Right lobe of liver (tissue), 6 donors: Measurements from ENCODE around the gene PSMC4. TPM values are rescaled to one million over a fixed set of nuclear protein-coding genes. Genes with fewer than 3 reads are reported as not detected.

Experiments
- ATAC-seq, 4 donors: fragments of 200-7000 bp; cut with Tn5 transposase; one replicate each; pipeline ENCODE4 v1.9.1; 2020; ENCODE audit warnings: mild to moderate bottlenecking in 4 of 4, moderate library complexity in 4 of 4
- DNase-seq, 3 donors: peaks; one replicate each; pipeline ENCODE4 v3.0.0-alpha.2; 2020
- H3K27ac ChIP-seq, 3 donors: fragments of 200-600 bp; one replicate each; pipeline ENCODE4 v1.8.0; 2022
- H3K27me3 ChIP-seq, 2 donors: fragments of 200-600 bp; one replicate each; pipeline ENCODE4 v1.8.0; 2022
- H3K36me3 ChIP-seq, 4 donors: fragments of 200-600 bp; sonication (generic) in 1 of 4; one replicate each; pipeline versions ENCODE4 v1.5.1 to v1.8.0; 2017 to 2022; ENCODE audit warnings: control low read depth in 1 of 4
- H3K4me1 ChIP-seq, 4 donors: fragments of 200-600 bp; sonication (generic) in 1 of 4; one replicate each; pipeline versions ENCODE4 v1.5.1 to v1.8.0; 2017 to 2022; ENCODE audit warnings: control low read depth in 1 of 4
- H3K4me3 ChIP-seq, 3 donors: fragments of 200-600 bp; one replicate each; pipeline ENCODE4 v1.8.0; 2022
- H3K9me3 ChIP-seq, 4 donors: fragments of 200-600 bp; sonication (generic) in 1 of 4; one replicate each; pipeline versions ENCODE4 v1.5.1 to v1.8.0; 2017 to 2022; ENCODE audit warnings: control low read depth in 1 of 4
- CTCF ChIP-seq, 4 donors: fragments of 200-600 bp in 3 of 4; fragments of 450-650 bp in 1 of 4; IDR thresholded peaks; one replicate each; pipeline versions ENCODE4 v1.5.1 to v1.8.0; 2016 to 2022; ENCODE audit warnings: antibody characterized with exemption in 4 of 4, mild to moderate bottlenecking in 2 of 4
- POLR2A ChIP-seq: fragments of 450-650 bp; IDR thresholded peaks from one replicate; pipeline ENCODE4 v1.6.1; 2017; ENCODE audit warnings: antibody characterized with exemption, mild to moderate bottlenecking
- WGBS: methylation state at CpG from one replicate; pipeline ENCODE4 v1.1.6; 2018; ENCODE audit warnings: low coverage, low lambda C conversion rate; ENCODE audit not compliant: insufficient coverage; ENCODE audit errors: missing lambda C conversion rate; 5-methylcytosine and 5-hydroxymethylcytosine counted together
- intact Hi-C, 2 donors: fragments of 100-400 bp; cut with DNase I; formaldehyde crosslinking; loops; one replicate each; pipeline versions ENCODE4 v1.11.2 to v1.14.1; 2022
- total RNA-seq, 6 experiments: library from RNA; depleted of rRNA in 2 of 6; stranded (reverse); fragments of >200 nt in 2 of 6; fragmentation: NEBNext Ultra II Directional in 3 of 6; extraction: Animal tissue kit (Norgen Biotek cat#: 25700) in 3 of 6; gene quantifications; one replicate each; pipeline versions ENCODE4 v1.1.0 to v1.2.4, GENCODE V29; 2016 to 2023
- donor health status: DM: no; HTN: yes; CAD: no.
- donor health status: DM: no; HTN: no; CAD: no.
- donor health status: DM: no; HTN: no; CAD: no.
- donor health status: DM: no; HTN: yes; CAD: no.
- donor health status: DM: no; HTN: yes; CAD: no.

PSMC4 gene
- total RNA-seq, 6 experiments from 2014 or later: 40.0 to 106 (median 52.5) TPM

- ATAC-seq: no peak
Measured at GRCh38 chr19:39936622-39937021, 34.3 kb upstream of the PSMC4 start.

GRCh38 chr19:39937094-39937720 lies 33.8 kb upstream of the PSMC4 start:
- H3K27ac ChIP-seq: no peak overlapping the region
- H3K4me1 ChIP-seq: no peaks in the 10 kb centered on the region
- intact Hi-C loops: no loop called here
- no peaks in the 10 kb centered on the region for H3K36me3 ChIP-seq
- no peak overlapping the region for H3K4me3 ChIP-seq
- WGBS: 42% methylated on average over 3 of the region's 5 CpGs
- ATAC-seq: no peak
- no peaks in the 10 kb centered on the region for H3K9me3 ChIP-seq
- no peaks in the 10 kb centered on the region for H3K27me3 ChIP-seq
- no peak for DNase-seq
- TF ChIP-seq POLR2A (no peak), CTCF (IDR thresholded peaks at IDR 0.05) (no peak)

More at GRCh38 chr19:39936622-39937021, 34.3 kb upstream of the PSMC4 start:
- H3K4me1 ChIP-seq: no peaks in the 10 kb centered on the region
- no peak for TF ChIP-seq CTCF (IDR thresholded peaks at IDR 0.05)
- no peak for TF ChIP-seq POLR2A
- intact Hi-C loops: no loop called here
- no peak overlapping the region for H3K4me3 ChIP-seq
- DNase-seq: no peak
- H3K27me3 ChIP-seq: no peaks in the 10 kb centered on the region
- 73% methylated on average over 3 of the region's 6 CpGs for WGBS
- H3K9me3 ChIP-seq: no peaks in the 10 kb centered on the region
- no peak overlapping the region for H3K27ac ChIP-seq
- no peaks in the 10 kb centered on the region for H3K36me3 ChIP-seq

- Histone ChIP-seq H3K27ac (no peak overlapping the region), H3K4me1 (no peaks in the 10 kb centered on the region), H3K36me3 (no peaks in the 10 kb centered on the region), H3K9me3 (no peaks in the 10 kb centered on the region), H3K4me3 (no peak overlapping the region), H3K27me3 (no peaks in the 10 kb centered on the region)
- 40% methylated on average over 2 of the region's 2 CpGs for WGBS
- no peak for TF ChIP-seq CTCF (IDR thresholded peaks at IDR 0.05)
- TF ChIP-seq POLR2A: no peak
- DNase-seq (no peak), ATAC-seq (no peak)
- intact Hi-C loops: no loop called here
Measured at GRCh38 chr19:39937787-39938186, 33.2 kb upstream of the PSMC4 start.

- 75% methylated on average over 6 of the region's 6 CpGs for WGBS
- intact Hi-C loops: no loop called here
- no peaks in the 10 kb centered on the region for H3K36me3 ChIP-seq
- H3K27ac ChIP-seq: no peak overlapping the region
- peaks cover 0 to 11% (median 5%) of the 10 kb centered on the region in 4 donors for H3K4me1 ChIP-seq
- H3K9me3 ChIP-seq: no peaks in the 10 kb centered on the region
- H3K27me3 ChIP-seq: no peaks in the 10 kb centered on the region
- ATAC-seq (no peak), DNase-seq (no peak)
- no peak overlapping the region for H3K4me3 ChIP-seq
- TF ChIP-seq POLR2A: no peak
- TF ChIP-seq CTCF (IDR thresholded peaks at IDR 0.05): no peak
Measured at GRCh38 chr19:39939556-39939955, 31.4 kb upstream of the PSMC4 start.
